Measurements from ENCODE around the gene ERN2. TPM values are rescaled to one million over a fixed set of nuclear protein-coding genes. Genes with fewer than 3 reads are reported as not detected.

Gene ERN2
- total and polyA plus RNA-seq, 2 of the 13 experiments (the other 11 are each of a cell fraction or from before 2014, with no cell fraction given): 2.2 to 3.5 TPM

DNA sequence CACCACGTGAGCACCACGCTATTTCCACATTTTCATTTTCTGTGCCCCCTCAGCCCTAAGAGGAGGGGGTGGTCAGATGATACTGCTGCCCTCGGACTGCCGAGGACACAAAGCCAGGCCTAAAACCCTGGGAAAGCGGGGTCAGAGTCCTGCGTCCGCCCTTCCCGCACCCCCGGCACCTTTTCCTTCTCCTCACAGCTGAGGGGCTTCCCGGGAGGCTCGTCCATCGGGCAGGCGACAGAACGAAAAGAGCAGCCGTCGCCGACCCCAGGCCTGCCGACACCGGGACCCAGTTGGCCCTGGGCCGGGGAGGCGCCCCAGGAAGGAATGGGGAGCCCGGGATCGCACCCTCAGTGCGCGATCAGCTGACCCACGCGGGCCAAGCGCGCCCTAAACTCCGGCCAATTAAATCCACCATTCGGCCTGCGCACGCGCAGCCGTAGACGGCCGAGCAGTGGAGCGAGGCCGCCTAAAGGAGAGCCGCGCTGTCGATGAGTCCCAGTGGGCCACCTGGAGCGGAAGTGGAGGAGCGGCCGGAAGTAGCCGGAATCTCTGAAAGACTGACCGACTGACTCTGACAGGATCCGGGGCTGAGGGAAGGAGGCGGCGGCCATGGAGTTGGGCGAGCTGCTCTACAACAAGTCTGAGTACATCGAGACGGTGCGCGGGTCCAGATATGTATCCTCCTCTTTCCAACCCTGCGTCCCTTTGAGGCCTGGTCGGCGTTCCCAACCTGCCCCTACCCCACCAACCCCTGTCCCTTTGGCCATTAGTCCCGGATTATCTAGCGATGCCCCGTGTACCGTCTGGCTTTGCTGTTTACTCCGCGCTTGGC is 71.9 kb downstream of the ERN2 start, which contains the start of the genes DCTN5 and PALB2 (continued):
- TF ChIP-seq, protein P1, sequence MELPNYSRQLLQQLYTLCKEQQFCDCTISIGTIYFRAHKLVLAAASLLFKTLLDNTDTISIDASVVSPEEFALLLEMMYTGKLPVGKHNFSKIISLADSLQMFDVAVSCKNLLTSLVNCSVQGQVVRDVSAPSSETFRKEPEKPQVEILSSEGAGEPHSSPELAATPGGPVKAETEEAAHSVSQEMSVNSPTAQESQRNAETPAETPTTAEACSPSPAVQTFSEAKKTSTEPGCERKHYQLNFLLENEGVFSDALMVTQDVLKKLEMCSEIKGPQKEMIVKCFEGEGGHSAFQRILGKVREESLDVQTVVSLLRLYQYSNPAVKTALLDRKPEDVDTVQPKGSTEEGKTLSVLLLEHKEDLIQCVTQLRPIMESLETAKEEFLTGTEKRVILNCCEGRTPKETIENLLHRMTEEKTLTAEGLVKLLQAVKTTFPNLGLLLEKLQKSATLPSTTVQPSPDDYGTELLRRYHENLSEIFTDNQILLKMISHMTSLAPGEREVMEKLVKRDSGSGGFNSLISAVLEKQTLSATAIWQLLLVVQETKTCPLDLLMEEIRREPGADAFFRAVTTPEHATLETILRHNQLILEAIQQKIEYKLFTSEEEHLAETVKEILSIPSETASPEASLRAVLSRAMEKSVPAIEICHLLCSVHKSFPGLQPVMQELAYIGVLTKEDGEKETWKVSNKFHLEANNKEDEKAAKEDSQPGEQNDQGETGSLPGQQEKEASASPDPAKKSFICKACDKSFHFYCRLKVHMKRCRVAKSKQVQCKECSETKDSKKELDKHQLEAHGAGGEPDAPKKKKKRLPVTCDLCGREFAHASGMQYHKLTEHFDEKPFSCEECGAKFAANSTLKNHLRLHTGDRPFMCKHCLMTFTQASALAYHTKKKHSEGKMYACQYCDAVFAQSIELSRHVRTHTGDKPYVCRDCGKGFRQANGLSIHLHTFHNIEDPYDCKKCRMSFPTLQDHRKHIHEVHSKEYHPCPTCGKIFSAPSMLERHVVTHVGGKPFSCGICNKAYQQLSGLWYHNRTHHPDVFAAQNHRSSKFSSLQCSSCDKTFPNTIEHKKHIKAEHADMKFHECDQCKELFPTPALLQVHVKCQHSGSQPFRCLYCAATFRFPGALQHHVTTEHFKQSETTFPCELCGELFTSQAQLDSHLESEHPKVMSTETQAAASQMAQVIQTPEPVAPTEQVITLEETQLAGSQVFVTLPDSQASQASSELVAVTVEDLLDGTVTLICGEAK (IDR thresholded peaks at IDR 0.05): peak; percentile 88
- TF ChIP-seq, protein P1 (CRISPR knock-in tag; IDR thresholded peaks at IDR 0.05): peak; percentile 65
- TF ChIP-seq ZNF660 (CRISPR knock-in tag; IDR thresholded peaks at IDR 0.05; ENCODE audit: borderline replicate concordance, low read depth): peak; percentile 64; the same call in 1 of the 2 replicates
- TF ChIP-seq, protein P2, sequence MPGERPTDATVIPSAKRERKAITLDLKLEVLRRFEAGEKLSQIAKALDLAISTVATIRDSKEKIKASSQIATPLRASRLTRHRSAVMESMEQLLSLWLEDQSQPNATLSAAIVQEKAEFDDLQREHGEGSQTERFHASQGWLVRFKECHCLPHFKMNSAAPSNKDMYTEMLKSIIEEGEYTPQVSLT (CRISPR knock-in tag; IDR thresholded peaks at IDR 0.05; ENCODE audit: borderline replicate concordance, low read depth): peak; percentile 91; the same call in 1 of the 2 replicates
- TF ChIP-seq ZMYM4 (CRISPR knock-in tag; IDR thresholded peaks at IDR 0.05): peak; percentile 95
- no peak for TF ChIP-seq SP1 (IDR thresholded peaks at IDR 0.05)
- peak; percentile 77 for TF ChIP-seq SP1 (CRISPR knock-in tag; IDR thresholded peaks at IDR 0.05)
- TF ChIP-seq ZNF75D (CRISPR knock-in tag; IDR thresholded peaks at IDR 0.05; ENCODE audit: borderline replicate concordance): peak; percentile 80; the same call in 1 of the 2 replicates
- no peak; the same call in 1 of the 2 replicates for TF ChIP-seq MZF1 (CRISPR knock-in tag; IDR thresholded peaks at IDR 0.05; ENCODE audit: borderline replicate concordance)
- TF ChIP-seq ZNF354B (CRISPR knock-in tag; IDR thresholded peaks at IDR 0.05): peak; percentile 95; the same call in 1 of the 2 replicates
- no peak for TF ChIP-seq FOXP1 (IDR thresholded peaks at IDR 0.05)
- no peak for TF ChIP-seq FOXP1 (CRISPR knock-in tag; IDR thresholded peaks at IDR 0.05)
- TF ChIP-seq, protein P3, sequence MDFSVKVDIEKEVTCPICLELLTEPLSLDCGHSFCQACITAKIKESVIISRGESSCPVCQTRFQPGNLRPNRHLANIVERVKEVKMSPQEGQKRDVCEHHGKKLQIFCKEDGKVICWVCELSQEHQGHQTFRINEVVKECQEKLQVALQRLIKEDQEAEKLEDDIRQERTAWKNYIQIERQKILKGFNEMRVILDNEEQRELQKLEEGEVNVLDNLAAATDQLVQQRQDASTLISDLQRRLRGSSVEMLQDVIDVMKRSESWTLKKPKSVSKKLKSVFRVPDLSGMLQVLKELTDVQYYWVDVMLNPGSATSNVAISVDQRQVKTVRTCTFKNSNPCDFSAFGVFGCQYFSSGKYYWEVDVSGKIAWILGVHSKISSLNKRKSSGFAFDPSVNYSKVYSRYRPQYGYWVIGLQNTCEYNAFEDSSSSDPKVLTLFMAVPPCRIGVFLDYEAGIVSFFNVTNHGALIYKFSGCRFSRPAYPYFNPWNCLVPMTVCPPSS (IDR thresholded peaks at IDR 0.05): no peak
- TF ChIP-seq CREM (IDR thresholded peaks at IDR 0.05): peak; percentile 78
- peak; percentile 38 for TF ChIP-seq CREM (CRISPR knock-in tag; IDR thresholded peaks at IDR 0.05)
- no peak for TF ChIP-seq ATRX (CRISPR knock-in tag; IDR thresholded peaks at IDR 0.05; ENCODE audit: borderline replicate concordance)
- peak; percentile 97 for TF ChIP-seq ZNF501 (CRISPR knock-in tag; IDR thresholded peaks at IDR 0.05)
- TF ChIP-seq, protein P4, sequence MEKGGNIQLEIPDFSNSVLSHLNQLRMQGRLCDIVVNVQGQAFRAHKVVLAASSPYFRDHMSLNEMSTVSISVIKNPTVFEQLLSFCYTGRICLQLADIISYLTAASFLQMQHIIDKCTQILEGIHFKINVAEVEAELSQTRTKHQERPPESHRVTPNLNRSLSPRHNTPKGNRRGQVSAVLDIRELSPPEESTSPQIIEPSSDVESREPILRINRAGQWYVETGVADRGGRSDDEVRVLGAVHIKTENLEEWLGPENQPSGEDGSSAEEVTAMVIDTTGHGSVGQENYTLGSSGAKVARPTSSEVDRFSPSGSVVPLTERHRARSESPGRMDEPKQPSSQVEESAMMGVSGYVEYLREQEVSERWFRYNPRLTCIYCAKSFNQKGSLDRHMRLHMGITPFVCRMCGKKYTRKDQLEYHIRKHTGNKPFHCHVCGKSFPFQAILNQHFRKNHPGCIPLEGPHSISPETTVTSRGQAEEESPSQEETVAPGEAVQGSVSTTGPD (CRISPR knock-in tag; IDR thresholded peaks at IDR 0.05): peak; percentile 71; the same call in 1 of the 2 replicates

All from HepG2 (cell line).